ENCODE measurements around the gene C4orf50. TPM values are rescaled to one million over a fixed set of nuclear protein-coding genes. Genes with fewer than 3 reads are reported as not detected.

C4orf50 gene
- total RNA-seq, 4 donors from 2014 or later: 0.21 to 0.30 TPM; not detected in 2

GRCh38 chr4:6049278-6049677, 31.0 kb upstream of the C4orf50 start:
- TF ChIP-seq CTCF (IDR thresholded peaks at IDR 0.05): no peak
- no peak for TF ChIP-seq POLR2A (IDR thresholded peaks at IDR 0.05)
- TF ChIP-seq EP300 (IDR thresholded peaks at IDR 0.05): no peak
- WGBS, 2 donors: 84 to 90% methylated on average over 12 of the region's 12 CpGs

GRCh38 chr4:6048537-6048936, 30.3 kb upstream of the C4orf50 start:
- TF ChIP-seq CTCF (IDR thresholded peaks at IDR 0.05) (no peak), EP300 (IDR thresholded peaks at IDR 0.05) (no peak), POLR2A (IDR thresholded peaks at IDR 0.05) (no peak)
- Histone ChIP-seq H3K27ac (no peak overlapping the region), H3K4me3 (no peak overlapping the region), H3K4me1 (no peaks in the 10 kb centered on the region), H3K36me3 (no peaks in the 10 kb centered on the region), H3K27me3 (peaks cover 0 to 8% of the 10 kb centered on the region in 2 donors), H3K9me3 (no peaks in the 10 kb centered on the region)
- DNase-seq (ENCODE audit: low spot score in 2 of 2): no peak
- WGBS, 2 donors: 84% methylated on average over 12 of the region's 12 CpGs

More at GRCh38 chr4:6049278-6049677, 31.0 kb upstream of the C4orf50 start:
- no peaks in the 10 kb centered on the region for H3K4me1 ChIP-seq
- peaks cover 0 to under 1% of the 10 kb centered on the region in 2 donors for H3K27me3 ChIP-seq
- H3K9me3 ChIP-seq: no peaks in the 10 kb centered on the region
- no peak for DNase-seq (ENCODE audit: low spot score in 2 of 2)
- no peak overlapping the region for H3K27ac ChIP-seq
- no peak overlapping the region for H3K4me3 ChIP-seq
- H3K36me3 ChIP-seq: no peaks in the 10 kb centered on the region

GRCh38 chr4:6047130-6047673, 29.0 kb upstream of the C4orf50 start:
- peaks cover 0 to 8% of the 10 kb centered on the region in 2 donors for H3K27me3 ChIP-seq
- TF ChIP-seq EP300 (IDR thresholded peaks at IDR 0.05) (no peak), POLR2A (IDR thresholded peaks at IDR 0.05) (no peak), CTCF (IDR thresholded peaks at IDR 0.05) (no peak)
- H3K27ac ChIP-seq: no peak overlapping the region
- WGBS, 2 donors: 80 to 84% methylated on average over 15 of the region's 15 CpGs
- H3K4me3 ChIP-seq: no peak overlapping the region
- no peaks in the 10 kb centered on the region for H3K4me1 ChIP-seq
- no peaks in the 10 kb centered on the region for H3K36me3 ChIP-seq
- no peak for DNase-seq (ENCODE audit: low spot score in 2 of 2)
- no peaks in the 10 kb centered on the region for H3K9me3 ChIP-seq

- H3K9me3 ChIP-seq: no peaks in the 10 kb centered on the region
- no peaks in the 10 kb centered on the region for H3K36me3 ChIP-seq
- H3K4me3 ChIP-seq: no peak overlapping the region
- H3K27ac ChIP-seq: no peak overlapping the region
- no peak for DNase-seq (ENCODE audit: low spot score in 2 of 2)
- H3K27me3 ChIP-seq: peaks cover 0 to 8% of the 10 kb centered on the region in 2 donors
- no peaks in the 10 kb centered on the region for H3K4me1 ChIP-seq
- TF ChIP-seq EP300 (IDR thresholded peaks at IDR 0.05): no peak
- TF ChIP-seq POLR2A (IDR thresholded peaks at IDR 0.05): no peak
- TF ChIP-seq CTCF (IDR thresholded peaks at IDR 0.05): no peak
- WGBS, 2 donors: 87 to 96% methylated on average over 7 to 8 of the region's 14 CpGs
Measured at GRCh38 chr4:6046526-6047129, 28.4 kb upstream of the C4orf50 start.

DNA sequence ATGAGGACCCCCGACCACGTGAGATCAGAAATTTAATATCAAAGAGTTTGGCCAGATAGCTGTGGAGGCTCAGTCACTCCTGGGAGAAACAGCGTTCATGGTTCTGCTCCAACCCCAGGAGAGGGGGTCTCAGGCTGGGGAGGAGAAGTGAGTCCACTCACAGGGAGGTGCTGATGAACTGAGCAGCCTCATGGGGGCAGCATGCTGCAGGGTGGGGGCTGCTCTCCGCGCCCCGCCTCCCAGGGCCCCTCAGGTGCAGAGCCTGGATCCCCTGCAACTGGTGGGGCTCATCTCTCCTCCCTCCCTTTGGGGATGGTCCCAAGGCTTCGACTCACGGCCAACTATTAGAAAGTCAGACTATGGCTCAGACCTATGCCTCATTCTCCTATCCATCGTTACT, 26.6 kb upstream of the C4orf50 start:
- H3K36me3 ChIP-seq: no peaks in the 10 kb centered on the region
- H3K4me3 ChIP-seq: no peak overlapping the region
- DNase-seq (ENCODE audit: low spot score in 2 of 2): no peak
- H3K27me3 ChIP-seq: peaks cover 0 to 8% of the 10 kb centered on the region in 2 donors
- H3K9me3 ChIP-seq: no peaks in the 10 kb centered on the region
- no peak overlapping the region for H3K27ac ChIP-seq
- H3K4me1 ChIP-seq: no peaks in the 10 kb centered on the region
- TF ChIP-seq CTCF (IDR thresholded peaks at IDR 0.05) (no peak), EP300 (IDR thresholded peaks at IDR 0.05) (no peak), POLR2A (IDR thresholded peaks at IDR 0.05) (no peak)
- WGBS, 2 donors: 27 to 35% methylated on average over 9 of the region's 9 CpGs

Measured in tibial nerve (tissue), 4 donors.